ENCODE results near the gene ZNF593OS. TPM values are rescaled to one million over a fixed set of nuclear protein-coding genes. Genes with fewer than 3 reads are reported as not detected.

Gene ZNF593OS
- total and polyA plus RNA-seq, 2 experiments from 2014 or later: 0.10 to 0.45 TPM

DNA sequence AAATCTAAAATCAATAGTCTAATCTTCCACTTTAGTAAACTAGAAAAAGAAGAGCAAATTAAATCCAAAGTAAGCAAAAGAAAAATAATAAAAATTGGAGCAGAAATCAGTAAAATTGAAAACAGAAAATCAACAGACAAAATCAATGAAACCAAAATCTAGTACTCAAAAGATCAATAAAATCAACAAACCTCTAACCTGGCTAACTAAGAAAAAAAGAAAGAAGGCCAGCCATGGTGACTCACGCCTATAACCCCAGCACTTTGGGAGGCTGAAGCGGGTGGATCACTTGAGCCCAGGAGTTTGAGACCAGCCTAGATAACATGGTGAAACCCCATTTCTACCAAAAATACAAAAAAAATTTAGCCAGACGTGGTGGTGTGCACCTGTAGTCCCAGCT lies 37.2 kb downstream of the ZNF593OS start:
- H3K4me1 ChIP-seq (ENCODE audit: insufficient read depth): no peaks in the 10 kb centered on the region
- no peaks in the 10 kb centered on the region for H3K27me3 ChIP-seq
- no peak overlapping the region for H3K4me3 ChIP-seq
- no peaks in the 10 kb centered on the region for H3K36me3 ChIP-seq (replicated peaks; ENCODE audit: insufficient read depth, low read depth)
- DNase-seq (ENCODE audit: low spot score): no peak
- H3K9me2 ChIP-seq (replicated peaks; ENCODE audit: insufficient read depth): no peaks in the 10 kb centered on the region
- no peaks in the 10 kb centered on the region for H3K79me2 ChIP-seq
- no peak overlapping the region for H2AFZ ChIP-seq
- no peak for TF ChIP-seq EZH2phosphoT487 (IDR thresholded peaks at IDR 0.05; ENCODE audit: low read depth, severe bottlenecking, unreplicated experiment)
- TF ChIP-seq EZH2 (IDR thresholded peaks at IDR 0.05; ENCODE audit: borderline replicate concordance): no peak
- TF ChIP-seq, protein P1, sequence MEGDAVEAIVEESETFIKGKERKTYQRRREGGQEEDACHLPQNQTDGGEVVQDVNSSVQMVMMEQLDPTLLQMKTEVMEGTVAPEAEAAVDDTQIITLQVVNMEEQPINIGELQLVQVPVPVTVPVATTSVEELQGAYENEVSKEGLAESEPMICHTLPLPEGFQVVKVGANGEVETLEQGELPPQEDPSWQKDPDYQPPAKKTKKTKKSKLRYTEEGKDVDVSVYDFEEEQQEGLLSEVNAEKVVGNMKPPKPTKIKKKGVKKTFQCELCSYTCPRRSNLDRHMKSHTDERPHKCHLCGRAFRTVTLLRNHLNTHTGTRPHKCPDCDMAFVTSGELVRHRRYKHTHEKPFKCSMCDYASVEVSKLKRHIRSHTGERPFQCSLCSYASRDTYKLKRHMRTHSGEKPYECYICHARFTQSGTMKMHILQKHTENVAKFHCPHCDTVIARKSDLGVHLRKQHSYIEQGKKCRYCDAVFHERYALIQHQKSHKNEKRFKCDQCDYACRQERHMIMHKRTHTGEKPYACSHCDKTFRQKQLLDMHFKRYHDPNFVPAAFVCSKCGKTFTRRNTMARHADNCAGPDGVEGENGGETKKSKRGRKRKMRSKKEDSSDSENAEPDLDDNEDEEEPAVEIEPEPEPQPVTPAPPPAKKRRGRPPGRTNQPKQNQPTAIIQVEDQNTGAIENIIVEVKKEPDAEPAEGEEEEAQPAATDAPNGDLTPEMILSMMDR (IDR thresholded peaks at IDR 0.05; ENCODE audit: poor library complexity): no peak
- no peaks in the 10 kb centered on the region for H4K20me1 ChIP-seq (ENCODE audit: insufficient read depth, poor library complexity, severe bottlenecking)
- 88% methylated on average over 3 of the region's 3 CpGs for WGBS (ENCODE audit: low lambda C conversion rate, missing lambda C conversion rate)
- H3K9me3 ChIP-seq (ENCODE audit: low read depth): no peaks in the 10 kb centered on the region
- no peak overlapping the region for H3K4me2 ChIP-seq
- no peak overlapping the region for H3K27ac ChIP-seq

DNA sequence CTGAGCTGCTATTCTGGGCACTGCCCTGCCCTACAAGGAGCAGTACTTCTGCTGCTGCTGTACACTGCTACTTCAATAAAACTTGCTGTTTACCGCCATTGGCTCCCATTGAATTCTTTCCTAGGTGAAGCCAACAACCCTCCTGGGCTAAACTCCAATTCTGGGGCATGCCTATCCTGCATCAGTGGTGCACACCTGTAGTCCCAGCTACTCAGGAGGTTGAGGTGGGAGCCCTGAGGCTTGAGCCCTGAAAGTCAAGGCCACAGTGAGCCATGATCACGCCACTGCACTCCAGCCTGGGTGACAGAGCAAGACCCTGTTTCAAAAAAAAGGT lies 38.8 kb downstream of the ZNF593OS start:
- 97% methylated on average over 2 of the region's 2 CpGs for WGBS (ENCODE audit: low lambda C conversion rate, missing lambda C conversion rate)
- Histone ChIP-seq H3K9me3 (ENCODE audit: low read depth) (no peaks in the 10 kb centered on the region), H3K9me2 (replicated peaks; ENCODE audit: insufficient read depth) (no peaks in the 10 kb centered on the region), H3K4me1 (ENCODE audit: insufficient read depth) (no peaks in the 10 kb centered on the region), H4K20me1 (ENCODE audit: insufficient read depth, poor library complexity, severe bottlenecking) (no peaks in the 10 kb centered on the region), H3K36me3 (replicated peaks; ENCODE audit: insufficient read depth, low read depth) (no peaks in the 10 kb centered on the region), H2AFZ (no peak overlapping the region), H3K27ac (no peak overlapping the region), H3K4me3 (no peak overlapping the region), H3K79me2 (no peaks in the 10 kb centered on the region), H3K4me2 (no peak overlapping the region), H3K27me3 (no peaks in the 10 kb centered on the region)
- TF ChIP-seq, protein P1 (IDR thresholded peaks at IDR 0.05; ENCODE audit: poor library complexity): no peak
- TF ChIP-seq EZH2phosphoT487 (IDR thresholded peaks at IDR 0.05; ENCODE audit: low read depth, severe bottlenecking, unreplicated experiment) (no peak), EZH2 (IDR thresholded peaks at IDR 0.05; ENCODE audit: borderline replicate concordance) (no peak)
- no peak for DNase-seq (ENCODE audit: low spot score)

DNA sequence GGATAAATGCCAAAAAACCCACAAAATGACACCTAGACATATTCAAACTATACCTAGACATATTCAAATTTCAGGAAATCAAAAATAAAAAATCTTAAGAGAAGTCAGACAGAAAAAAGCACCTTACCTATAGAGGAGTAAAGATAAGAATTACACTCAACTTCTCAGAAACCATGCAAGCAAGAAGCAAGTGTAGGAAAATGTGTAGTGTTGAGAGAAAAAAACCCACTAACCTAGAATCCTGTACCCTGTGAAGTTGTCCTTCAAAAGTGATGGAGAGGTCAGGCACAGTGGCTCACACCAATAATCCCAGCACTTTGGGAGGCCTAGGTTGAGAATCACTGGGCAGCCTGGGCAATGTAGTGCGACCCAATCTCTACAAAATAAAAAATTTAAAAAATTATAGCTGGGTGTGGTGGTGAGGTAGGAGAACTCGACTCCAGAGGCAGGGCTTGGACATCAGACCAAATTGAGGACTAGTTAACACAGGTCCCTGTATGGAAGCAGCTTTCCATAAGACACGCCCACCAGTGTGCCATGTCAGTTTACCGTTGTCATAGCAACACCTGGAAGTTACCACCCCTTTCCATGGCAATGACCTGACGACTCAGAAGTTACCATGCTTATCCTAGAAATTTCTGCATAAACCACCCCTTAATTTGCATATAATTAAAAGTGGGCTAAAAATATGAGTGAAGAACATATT lies 39.4 kb downstream of the ZNF593OS start:
- WGBS (ENCODE audit: low lambda C conversion rate, missing lambda C conversion rate): 86% methylated on average over 5 of the region's 5 CpGs

More for the DNA sequence above, 39.4 kb downstream of the ZNF593OS start:
- H3K27ac ChIP-seq: no peak overlapping the region
- no peaks in the 10 kb centered on the region for H3K9me3 ChIP-seq (ENCODE audit: low read depth)
- no peak overlapping the region for H3K4me2 ChIP-seq
- H4K20me1 ChIP-seq (ENCODE audit: insufficient read depth, poor library complexity, severe bottlenecking): no peaks in the 10 kb centered on the region
- H3K27me3 ChIP-seq: no peaks in the 10 kb centered on the region
- H2AFZ ChIP-seq: no peak overlapping the region
- no peak for DNase-seq (ENCODE audit: low spot score)
- H3K79me2 ChIP-seq: no peaks in the 10 kb centered on the region
- H3K4me1 ChIP-seq (ENCODE audit: insufficient read depth): no peaks in the 10 kb centered on the region
- H3K4me3 ChIP-seq: no peak overlapping the region
- no peaks in the 10 kb centered on the region for H3K9me2 ChIP-seq (replicated peaks; ENCODE audit: insufficient read depth)
- TF ChIP-seq, protein P1 (IDR thresholded peaks at IDR 0.05; ENCODE audit: poor library complexity): no peak
- TF ChIP-seq EZH2 (IDR thresholded peaks at IDR 0.05; ENCODE audit: borderline replicate concordance) (no peak), EZH2phosphoT487 (IDR thresholded peaks at IDR 0.05; ENCODE audit: low read depth, severe bottlenecking, unreplicated experiment) (no peak)
- no peaks in the 10 kb centered on the region for H3K36me3 ChIP-seq (replicated peaks; ENCODE audit: insufficient read depth, low read depth)
